ENCODE data around the gene TMPRSS12. TPM values are rescaled to one million over a fixed set of nuclear protein-coding genes. Genes with fewer than 3 reads are reported as not detected.

Gene TMPRSS12
- total and polyA plus RNA-seq, 2 of the 13 experiments (the other 11 are each of a cell fraction or from before 2014, with no cell fraction given), result not detected

- H4K20me1 ChIP-seq (ENCODE audit: insufficient read depth, low read length), result no peaks in the 10 kb centered on the region
- peaks cover 1 to 4% of the 10 kb centered on the region in 2 experiments; a peak in 4 of 5 replicates for H3K36me3 ChIP-seq (replicated peaks in 1 of 2; ENCODE audit: control insufficient read depth in 1 of 2, insufficient read depth in 2 of 2, low read length in 2 of 2)
- H3K9ac ChIP-seq (ENCODE audit: insufficient read depth, low read depth, low read length), result no peak overlapping the region
- no TSS peak for BruUV-seq (replicated peaks)
- TF ChIP-seq ZNF276 (CRISPR knock-in tag; IDR thresholded peaks at IDR 0.05; ENCODE audit: low read depth) (no peak), NFATC3 (CRISPR knock-in tag; IDR thresholded peaks at IDR 0.05) (no peak), ATF5 (CRISPR knock-in tag; IDR thresholded peaks at IDR 0.05; ENCODE audit: low read depth) (no peak), ARID5B (CRISPR knock-in tag; IDR thresholded peaks at IDR 0.05) (no peak), SP1 (IDR thresholded peaks at IDR 0.05) (no peak), SP1 (CRISPR knock-in tag; IDR thresholded peaks at IDR 0.05) (no peak), KAT7 (CRISPR knock-in tag; IDR thresholded peaks at IDR 0.05; ENCODE audit: borderline replicate concordance) (no peak), NCOA5 (CRISPR knock-in tag; IDR thresholded peaks at IDR 0.05) (no peak), HIC2 (CRISPR knock-in tag; IDR thresholded peaks at IDR 0.05; ENCODE audit: low read depth) (no peak), ZNF260 (CRISPR knock-in tag; IDR thresholded peaks at IDR 0.05; ENCODE audit: borderline replicate concordance, low read depth) (no peak), RBM39 (IDR thresholded peaks at IDR 0.05; ENCODE audit: low read depth, low read length, poor library complexity, severe bottlenecking) (no peak), ESRRA (CRISPR knock-in tag; IDR thresholded peaks at IDR 0.05; ENCODE audit: low read depth) (no peak), ZNF329 (CRISPR knock-in tag; IDR thresholded peaks at IDR 0.05; ENCODE audit: low read depth) (no peak), ZNF746 (CRISPR knock-in tag; IDR thresholded peaks at IDR 0.05) (no peak), ZNF224 (CRISPR knock-in tag; IDR thresholded peaks at IDR 0.05) (no peak), FOXC1 (CRISPR knock-in tag; IDR thresholded peaks at IDR 0.05; ENCODE audit: borderline replicate concordance) (no peak), ZNF10 (CRISPR knock-in tag; IDR thresholded peaks at IDR 0.05; ENCODE audit: borderline replicate concordance, low read depth) (no peak), ZNF549 (CRISPR knock-in tag; IDR thresholded peaks at IDR 0.05) (no peak)
- no peak for ATAC-seq
- CTCF ChIA-PET (ENCODE audit: low intra/inter-chr PET ratio, low total read pairs), result no interaction called here
- no peak for DNase-seq (ENCODE audit: low spot score)
- H3K4me2 ChIP-seq (ENCODE audit: low read depth, low read length), result no peak overlapping the region
- H3K27me3 ChIP-seq (ENCODE audit: control insufficient read depth in 1 of 2, insufficient read depth in 2 of 2, low read length in 2 of 2), result peaks cover 0 to 3% of the 10 kb centered on the region in 2 experiments; a peak in 1 of 5 replicates
- intact Hi-C loops (cut with micrococcal nuclease; ENCODE audit: unreplicated experiment), result loop anchor here (5.0 to 10.0 kb wide), 3 partner anchors 103 to 1973 kb away; partner anchors contain the start of genes ARF3 and ATF1
- in situ Hi-C loops (cut with HindIII; ENCODE audit: extremely low pct_ligation_motif_present, low pct_unique_long_range_greater_than_20kb), result no loop called here
- FAIRE-seq, result no peak
- no peak overlapping the region for H2AFZ ChIP-seq (ENCODE audit: low read length)
- POLR2A ChIA-PET, result interaction anchor here (1.1 to 3.2 kb wide), 3 partner anchors 51 to 153 kb away, joined by 3 to 11 read pairs (median 3); partner anchors contain the start of gene SLC11A2
- H3K9me3 ChIP-seq (ENCODE audit: low read length), result no peaks in the 10 kb centered on the region
- WGBS (ENCODE audit: low lambda C conversion rate), result 91% methylated on average over 3 of the region's 3 CpGs
- H3K79me2 ChIP-seq (ENCODE audit: insufficient read depth, low read length), result peaks cover 60% of the 10 kb centered on the region
- H3K27ac ChIP-seq (ENCODE audit: extremely low read length, insufficient read depth, low read length), result no peak overlapping the region
- peaks cover 79% of the 10 kb centered on the region for H3K4me1 ChIP-seq (ENCODE audit: insufficient read depth, low read length)
- no peak overlapping the region for H3K4me3 ChIP-seq (replicated peaks in 1 of 3; ENCODE audit: insufficient read depth in 1 of 3, low read depth in 2 of 3, low read length in 3 of 3)
Observed at GRCh38 chr12:50929831-50930230, 87.1 kb downstream of the TMPRSS12 start.
